Measurements from ENCODE around the gene ZMIZ2. TPM values are rescaled to one million over a fixed set of nuclear protein-coding genes. Genes with fewer than 3 reads are reported as not detected.

ZMIZ2 gene
- total RNA-seq, 1 experiment from 2014 or later = 0.92 TPM

Other genes starting within 250 kb of the ZMIZ2 start
- not detected in 2 replicates for gene NPC1L1, start 207.5 kb upstream of the ZMIZ2 start, total RNA-seq (2014; rRNA removed; shearing (Covaris generic))
- 101 and 124 TPM in 2 replicates for gene DDX56, start 174.9 kb upstream of the ZMIZ2 start, total RNA-seq (2014; rRNA removed; shearing (Covaris generic))
- gene TMED4, start 166.6 kb upstream of the ZMIZ2 start, total RNA-seq (2014; rRNA removed; shearing (Covaris generic)) = 105 and 124 TPM in 2 replicates
- gene OGDH, start 142.2 kb upstream of the ZMIZ2 start, total RNA-seq (2014; rRNA removed; shearing (Covaris generic)) = 66.4 and 78.8 TPM in 2 replicates
- 4,753 and 4,999 TPM in 2 replicates for gene PPIA, start 47.8 kb downstream of the ZMIZ2 start, total RNA-seq (2014; rRNA removed; shearing (Covaris generic))
- gene H2AZ2, start 99.2 kb downstream of the ZMIZ2 start, total RNA-seq (2014; rRNA removed; shearing (Covaris generic)) = 315 and 379 TPM in 2 replicates
- gene PURB, start 136.7 kb downstream of the ZMIZ2 start, total RNA-seq (2014; rRNA removed; shearing (Covaris generic)) = 11.1 and 13.1 TPM in 2 replicates
- gene MYO1G, start 230.2 kb downstream of the ZMIZ2 start, total RNA-seq (2014; rRNA removed; shearing (Covaris generic)) = 0.37 and 0.98 TPM in 2 replicates

All from G401 (cell line).